HepG2 (cell line): ENCODE measurements around the gene CAVIN1. TPM values are rescaled to one million over a fixed set of nuclear protein-coding genes. Genes with fewer than 3 reads are reported as not detected.
A peak's percentile ranks its signal among the peaks of the same experiment; 100 is the strongest.

Experiments
- ERF ChIP-seq: IDR thresholded peaks from 2 replicates; pipeline ENCODE4 v1.6.1; 2018; ENCODE audit warnings: missing biosample characterization, missing genetic modification reagents
- GZF1 ChIP-seq: sonication (generic); formaldehyde crosslinking; IDR thresholded peaks from 2 replicates; pipeline ENCODE4 v1.5.1; 2020; ENCODE audit warnings: mild to moderate bottlenecking, missing genetic modification reagents
- HDAC2 ChIP-seq: sonication (generic); formaldehyde crosslinking; IDR thresholded peaks from 2 replicates; pipeline ENCODE4 v1.4.0; 2020; ENCODE audit warnings: missing genetic modification reagents
- IKZF4 ChIP-seq: sonication (generic); formaldehyde crosslinking; IDR thresholded peaks from 2 replicates; pipeline ENCODE4 v1.5.1; 2020; ENCODE audit warnings: borderline replicate concordance, mild to moderate bottlenecking, low read depth, missing genetic modification reagents; ENCODE audit errors: not compliant biosample characterization
- MED1 ChIP-seq: sonication (generic); formaldehyde crosslinking; IDR thresholded peaks from 2 replicates; pipeline ENCODE4 v1.4.0; 2020; ENCODE audit warnings: missing genetic modification reagents
- MTF2 ChIP-seq: sonication (generic); formaldehyde crosslinking; IDR thresholded peaks from 2 replicates; pipeline ENCODE4 v1.5.0; 2020; ENCODE audit warnings: missing genetic modification reagents, borderline replicate concordance
- NFE2L1 ChIP-seq: sonication (generic); formaldehyde crosslinking; IDR thresholded peaks from 2 replicates; pipeline ENCODE4 v1.4.0; 2020; ENCODE audit warnings: missing genetic modification reagents, mild to moderate bottlenecking, borderline replicate concordance
- SRF ChIP-seq: IDR thresholded peaks from 2 replicates; pipeline ENCODE4 v1.6.1; 2011; ENCODE audit warnings: mild to moderate bottlenecking, low read depth, low read length, moderate library complexity
- ZBTB7A ChIP-seq: sonication (generic); formaldehyde crosslinking; IDR thresholded peaks from 2 replicates; pipeline ENCODE4 v1.8.0; 2022; ENCODE audit warnings: mild to moderate bottlenecking, missing genetic modification reagents
- ZBTB8A ChIP-seq: sonication (generic); formaldehyde crosslinking; IDR thresholded peaks from 2 replicates; pipeline ENCODE4 v1.4.0; 2020; ENCODE audit warnings: mild to moderate bottlenecking, low read depth, missing genetic modification reagents, borderline replicate concordance
- ZFP41 ChIP-seq: sonication (generic); formaldehyde crosslinking; IDR thresholded peaks from 2 replicates; pipeline ENCODE4 v1.4.0; 2020; ENCODE audit warnings: mild to moderate bottlenecking, missing genetic modification reagents, borderline replicate concordance
- ZFY ChIP-seq: sonication (generic); formaldehyde crosslinking; IDR thresholded peaks from 2 replicates; pipeline ENCODE4 v1.4.0; 2020; ENCODE audit warnings: missing genetic modification reagents
- ZNF331 ChIP-seq: sonication (generic); formaldehyde crosslinking; IDR thresholded peaks from 2 replicates; pipeline ENCODE4 v1.4.0; 2020; ENCODE audit warnings: missing genetic modification reagents
- ZNF550 ChIP-seq: sonication (generic); formaldehyde crosslinking; IDR thresholded peaks from 2 replicates; pipeline ENCODE4 v1.4.0; 2020; ENCODE audit warnings: mild to moderate bottlenecking, missing genetic modification reagents, borderline replicate concordance
- ZNF709 ChIP-seq: sonication (generic); formaldehyde crosslinking; IDR thresholded peaks from 2 replicates; pipeline ENCODE4 v1.5.0; 2020; ENCODE audit warnings: mild to moderate bottlenecking, missing genetic modification reagents
- ZNF83 ChIP-seq: sonication (generic); formaldehyde crosslinking; IDR thresholded peaks from 2 replicates; pipeline ENCODE4 v1.4.0; 2020; ENCODE audit warnings: missing genetic modification reagents, mild to moderate bottlenecking, borderline replicate concordance
- polyA plus RNA-seq, 8 experiments: library from polyadenylated mRNA; depleted of rRNA in 3 of 8; stranded (reverse) in 7 of 8; unstranded in 1 of 8; fragments of >200 nt; fragmentation: Illumina TruSeq in 4 of 8; extraction: Trizol in 4 of 8; gene quantifications; 2 replicates each; pipeline versions ENCODE4 v1.2.1 to v1.2.3, GENCODE V29; 2011 to 2016; ENCODE audit warnings: low read depth in 4 of 8, missing spikeins in 1 of 8, mixed read lengths in 1 of 8; ENCODE audit not compliant: insufficient read depth in 1 of 8
- total RNA-seq, 5 experiments: library from RNA; depleted of rRNA; stranded (reverse); fragments of >200 nt; fragmentation: Illumina TruSeq; extraction: Trizol; gene quantifications; 2 replicates each; pipeline ENCODE4 v1.2.3, GENCODE V29; 2016; ENCODE audit warnings: low read depth in 1 of 5
- TF ChIP-seq, protein P1 (sequence below): sonication (generic); formaldehyde crosslinking; IDR thresholded peaks from 2 replicates; pipeline ENCODE4 v1.4.0; 2020; ENCODE audit warnings: missing genetic modification reagents, low read depth, mild to moderate bottlenecking, borderline replicate concordance
- TF ChIP-seq, protein P2 (sequence below): sonication (generic); formaldehyde crosslinking; IDR thresholded peaks from 2 replicates; pipeline ENCODE4 v1.5.0; 2020; ENCODE audit warnings: missing genetic modification reagents, mild to moderate bottlenecking, borderline replicate concordance
- TF ChIP-seq, protein P3 (sequence below): sonication (generic); formaldehyde crosslinking; IDR thresholded peaks from 2 replicates; pipeline ENCODE4 v1.4.0; 2020; ENCODE audit warnings: missing genetic modification reagents
- TF ChIP-seq, protein P4 (sequence below): IDR thresholded peaks from 2 replicates; pipeline ENCODE4 v1.6.1; 2016; ENCODE audit warnings: low read depth, borderline replicate concordance

CAVIN1 gene
- total and polyA plus RNA-seq, 2 of the 13 experiments (the other 11 are each of a cell fraction or from before 2014, with no cell fraction given) = 15.9 to 25.5 TPM

DNA sequence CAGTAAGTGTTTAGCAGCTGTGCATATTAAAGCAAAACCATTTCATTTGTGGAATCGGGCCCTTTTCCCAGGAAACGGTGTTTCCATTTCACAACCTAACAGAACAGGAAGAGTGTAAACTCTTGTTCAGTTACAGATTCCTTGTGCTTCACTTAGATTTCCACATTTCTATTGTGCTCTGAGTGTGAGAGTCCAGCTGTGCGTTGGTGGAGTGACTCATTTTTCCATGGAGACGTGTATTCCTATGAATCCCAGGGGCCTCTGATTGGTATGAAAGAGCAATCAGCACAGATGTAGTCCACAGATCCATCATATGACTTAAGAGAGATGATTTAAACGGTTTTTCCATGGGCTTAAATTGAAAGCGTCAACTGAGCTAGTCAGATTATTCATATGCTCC, 13.3 kb upstream of the CAVIN1 start (continued):
- TF ChIP-seq ZNF83 (CRISPR knock-in tag) (no peak), ERF (CRISPR knock-in tag) (no peak), ZBTB7A (no peak), ZNF550 (CRISPR knock-in tag) (no peak), NFE2L1 (no peak), HDAC2 (CRISPR knock-in tag) (no peak), MED1 (CRISPR knock-in tag) (no peak), GZF1 (CRISPR knock-in tag) (no peak), MTF2 (no peak), SRF (no peak), ZNF709 (no peak), ZFP41 (no peak), ZBTB8A (CRISPR knock-in tag) (no peak), IKZF4 (no peak), ZNF331 (CRISPR knock-in tag) (0 out of 2 replicates have a peak, but pooled peaks have one; percentile 13), ZFY (CRISPR knock-in tag) (no peak)
- TF ChIP-seq, protein P1, sequence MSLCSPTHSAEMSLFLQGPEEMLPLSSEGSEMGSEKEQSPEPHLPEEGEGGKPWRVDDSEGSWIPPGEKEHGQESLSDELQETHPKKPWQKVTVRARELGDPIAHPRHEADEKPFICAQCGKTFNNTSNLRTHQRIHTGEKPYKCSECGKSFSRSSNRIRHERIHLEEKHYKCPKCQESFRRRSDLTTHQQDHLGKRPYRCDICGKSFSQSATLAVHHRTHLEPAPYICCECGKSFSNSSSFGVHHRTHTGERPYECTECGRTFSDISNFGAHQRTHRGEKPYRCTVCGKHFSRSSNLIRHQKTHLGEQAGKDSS = no peak
- TF ChIP-seq, protein P2, sequence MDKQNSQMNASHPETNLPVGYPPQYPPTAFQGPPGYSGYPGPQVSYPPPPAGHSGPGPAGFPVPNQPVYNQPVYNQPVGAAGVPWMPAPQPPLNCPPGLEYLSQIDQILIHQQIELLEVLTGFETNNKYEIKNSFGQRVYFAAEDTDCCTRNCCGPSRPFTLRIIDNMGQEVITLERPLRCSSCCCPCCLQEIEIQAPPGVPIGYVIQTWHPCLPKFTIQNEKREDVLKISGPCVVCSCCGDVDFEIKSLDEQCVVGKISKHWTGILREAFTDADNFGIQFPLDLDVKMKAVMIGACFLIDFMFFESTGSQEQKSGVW (CRISPR knock-in tag) = no peak
- TF ChIP-seq, protein P3, sequence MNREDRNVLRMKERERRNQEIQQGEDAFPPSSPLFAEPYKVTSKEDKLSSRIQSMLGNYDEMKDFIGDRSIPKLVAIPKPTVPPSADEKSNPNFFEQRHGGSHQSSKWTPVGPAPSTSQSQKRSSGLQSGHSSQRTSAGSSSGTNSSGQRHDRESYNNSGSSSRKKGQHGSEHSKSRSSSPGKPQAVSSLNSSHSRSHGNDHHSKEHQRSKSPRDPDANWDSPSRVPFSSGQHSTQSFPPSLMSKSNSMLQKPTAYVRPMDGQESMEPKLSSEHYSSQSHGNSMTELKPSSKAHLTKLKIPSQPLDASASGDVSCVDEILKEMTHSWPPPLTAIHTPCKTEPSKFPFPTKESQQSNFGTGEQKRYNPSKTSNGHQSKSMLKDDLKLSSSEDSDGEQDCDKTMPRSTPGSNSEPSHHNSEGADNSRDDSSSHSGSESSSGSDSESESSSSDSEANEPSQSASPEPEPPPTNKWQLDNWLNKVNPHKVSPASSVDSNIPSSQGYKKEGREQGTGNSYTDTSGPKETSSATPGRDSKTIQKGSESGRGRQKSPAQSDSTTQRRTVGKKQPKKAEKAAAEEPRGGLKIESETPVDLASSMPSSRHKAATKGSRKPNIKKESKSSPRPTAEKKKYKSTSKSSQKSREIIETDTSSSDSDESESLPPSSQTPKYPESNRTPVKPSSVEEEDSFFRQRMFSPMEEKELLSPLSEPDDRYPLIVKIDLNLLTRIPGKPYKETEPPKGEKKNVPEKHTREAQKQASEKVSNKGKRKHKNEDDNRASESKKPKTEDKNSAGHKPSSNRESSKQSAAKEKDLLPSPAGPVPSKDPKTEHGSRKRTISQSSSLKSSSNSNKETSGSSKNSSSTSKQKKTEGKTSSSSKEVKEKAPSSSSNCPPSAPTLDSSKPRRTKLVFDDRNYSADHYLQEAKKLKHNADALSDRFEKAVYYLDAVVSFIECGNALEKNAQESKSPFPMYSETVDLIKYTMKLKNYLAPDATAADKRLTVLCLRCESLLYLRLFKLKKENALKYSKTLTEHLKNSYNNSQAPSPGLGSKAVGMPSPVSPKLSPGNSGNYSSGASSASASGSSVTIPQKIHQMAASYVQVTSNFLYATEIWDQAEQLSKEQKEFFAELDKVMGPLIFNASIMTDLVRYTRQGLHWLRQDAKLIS (CRISPR knock-in tag) = no peak
- TF ChIP-seq, protein P4, sequence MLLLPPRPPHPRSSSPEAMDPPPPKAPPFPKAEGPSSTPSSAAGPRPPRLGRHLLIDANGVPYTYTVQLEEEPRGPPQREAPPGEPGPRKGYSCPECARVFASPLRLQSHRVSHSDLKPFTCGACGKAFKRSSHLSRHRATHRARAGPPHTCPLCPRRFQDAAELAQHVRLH (CRISPR knock-in tag) = no peak
